HG03108 (cell line): Measurements from ENCODE around the gene EXOC6B.

Experiments
- ATAC-seq: cut with Tn5 transposase; IDR thresholded peaks from one replicate; pipeline ENCODE4 v1.9.1; 2021; ENCODE audit warnings: moderate library complexity; ENCODE audit not compliant: unreplicated experiment

Gene EXOC6B

DNA sequence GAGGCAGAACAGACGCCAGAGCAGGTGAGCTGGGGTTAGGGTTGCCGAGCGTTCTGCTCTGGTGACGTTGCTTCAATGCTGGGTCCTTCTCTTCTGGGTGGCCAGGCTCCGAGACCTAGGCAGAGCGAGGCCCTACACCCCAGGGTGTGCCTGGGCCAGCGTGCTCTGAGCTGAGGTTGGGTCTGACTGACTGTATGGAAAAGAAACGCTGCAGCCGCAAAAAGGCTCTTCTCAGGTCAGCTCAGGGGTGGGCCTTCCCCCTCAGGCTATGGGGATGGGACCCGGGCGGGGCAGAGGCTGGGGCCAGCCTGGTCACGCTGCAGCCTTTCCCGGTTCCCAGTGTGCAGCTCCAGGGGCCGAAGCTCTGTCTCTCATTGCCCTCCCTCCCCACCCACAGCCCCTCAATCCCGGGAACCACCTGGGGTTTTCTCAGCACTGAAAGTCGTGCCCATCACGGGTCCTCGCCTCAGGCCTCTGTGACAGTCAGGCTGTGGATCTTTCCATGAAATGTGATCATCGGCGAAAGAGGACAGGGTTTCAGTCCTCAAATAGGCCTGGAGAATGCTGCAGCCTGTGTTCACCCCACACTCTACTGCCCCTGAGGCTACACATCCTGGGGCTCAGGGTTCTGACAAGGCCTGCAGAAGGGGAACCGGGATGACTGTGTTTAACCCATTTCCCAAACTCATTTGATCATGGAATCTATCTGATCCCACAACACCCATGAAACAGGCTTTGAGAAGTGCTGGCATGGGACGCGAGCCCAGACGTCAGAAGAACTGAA, 697.6 kb downstream of the EXOC6B start:
- no peak for ATAC-seq

DNA sequence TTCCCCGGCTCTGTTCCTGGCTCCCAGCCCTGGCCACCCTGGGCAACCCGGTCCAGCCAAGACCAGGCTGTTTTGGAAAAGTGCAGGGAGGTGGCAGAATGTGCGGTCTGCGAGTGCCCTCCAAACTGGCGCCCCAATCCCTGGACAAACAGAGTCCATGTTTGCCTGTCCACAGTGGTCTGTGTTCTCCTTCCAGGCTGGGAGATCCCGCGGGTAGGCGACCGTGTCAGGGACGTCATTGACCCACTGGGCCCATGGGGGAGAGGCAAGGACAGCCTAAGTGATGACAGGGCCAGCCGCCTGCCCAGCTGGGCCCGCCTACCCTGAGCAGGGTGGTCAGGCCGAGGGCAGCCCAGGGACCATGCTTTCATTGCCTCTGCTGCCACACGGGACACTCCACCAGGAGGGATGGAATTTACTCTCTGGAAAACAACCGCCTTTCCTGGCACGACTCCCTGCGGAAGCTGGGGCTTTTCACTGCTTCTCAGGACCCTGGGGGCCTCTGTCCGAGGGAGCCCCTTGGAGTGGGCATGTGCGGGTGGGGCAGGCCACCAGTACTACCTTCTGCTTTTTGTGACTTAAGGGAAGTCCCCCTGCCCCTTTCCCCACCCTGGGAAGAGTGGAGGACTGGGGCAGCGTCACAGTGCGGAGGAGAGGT, 698.3 kb downstream of the EXOC6B start:
- ATAC-seq = no peak

- no peak for ATAC-seq
Measured at GRCh38 chr2:72126186-72127100, 699.4 kb downstream of the EXOC6B start.
